ENCODE results near the gene PIBF1.

- TF ChIP-seq CTCF (conservative IDR thresholded peaks at IDR 0.05; ENCODE audit: low read depth, low read length): no peak
- TF ChIP-seq EZH2 (IDR thresholded peaks at IDR 0.05; ENCODE audit: borderline replicate concordance, low read depth, low read length, poor library complexity, severe bottlenecking): no peak
Observed at GRCh38 chr13:73034901-73035300, 253.0 kb downstream of the PIBF1 start.

All from A673 (cell line).